HCT116 (cell line): ENCODE data around the gene CDH16.

Experiments
- CBX3 ChIP-seq: IDR thresholded peaks from 2 replicates; pipeline ENCODE4 v1.6.1; 2012; ENCODE audit warnings: low read depth
- CEBPB ChIP-seq: IDR thresholded peaks from 2 replicates; pipeline ENCODE4 v1.6.1; 2012; ENCODE audit warnings: low read depth
- CTCF ChIP-seq, 3 experiments: fragments of 200-600 bp in 1 of 3; sonication (generic) in 1 of 3; IDR thresholded peaks in 2 of 3; conservative IDR thresholded peaks in 1 of 3; 2 replicates each; pipeline ENCODE4 v1.5.1; 2012 to 2017; ENCODE audit warnings: low read depth in 2 of 3, low read length in 2 of 3, antibody characterized with exemption in 1 of 3, borderline replicate concordance in 1 of 3, control low read depth in 1 of 3, mild to moderate bottlenecking in 1 of 3, mixed read lengths in 1 of 3, mixed run types in 1 of 3, moderate library complexity in 1 of 3; ENCODE audit not compliant: insufficient read depth in 1 of 3
- EZH2 ChIP-seq: fragments of 200-600 bp; sonication (generic); IDR thresholded peaks from 2 replicates; pipeline ENCODE4 v1.6.1; 2017; ENCODE audit warnings: antibody characterized with exemption, mixed run types
- MAX ChIP-seq: IDR thresholded peaks from 2 replicates; pipeline ENCODE4 v1.6.1; 2012
- POLR2A ChIP-seq: IDR thresholded peaks from 2 replicates; pipeline ENCODE4 v1.7.0; 2011; ENCODE audit warnings: borderline replicate concordance; ENCODE audit not compliant: insufficient read depth, insufficient read length; ENCODE audit errors: extremely low read depth
- POLR2AphosphoS5 ChIP-seq: IDR thresholded peaks from 2 replicates; pipeline ENCODE4 v1.6.1; 2011; ENCODE audit warnings: mild to moderate bottlenecking, low read depth, low read length, moderate library complexity
- TCF7L2 ChIP-seq: IDR thresholded peaks from 2 replicates; pipeline ENCODE4 v1.7.0; 2011; ENCODE audit warnings: borderline replicate concordance, inconsistent platforms; ENCODE audit not compliant: insufficient read depth, insufficient read length; ENCODE audit errors: extremely low read depth
- TF ChIP-seq, protein P1 (sequence below): IDR thresholded peaks from 2 replicates; pipeline ENCODE4 v1.6.1; 2011; ENCODE audit warnings: mild to moderate bottlenecking, low read length, moderate library complexity; ENCODE audit not compliant: insufficient replicate concordance; ENCODE audit errors: extremely low read depth
- TF ChIP-seq, protein P2 (sequence below): IDR thresholded peaks from 2 replicates; pipeline ENCODE4 v1.6.1; 2012; ENCODE audit warnings: low read depth

- no peak for TF ChIP-seq MAX
- no peak for TF ChIP-seq CTCF (IDR thresholded peaks at IDR 0.05 in 2 of 3, conservative IDR thresholded peaks at IDR 0.05 in 1 of 3; ENCODE audit: borderline replicate concordance in 1 of 3, insufficient read depth in 1 of 3, low read depth in 2 of 3, low read length in 2 of 3)
- TF ChIP-seq, protein P1, sequence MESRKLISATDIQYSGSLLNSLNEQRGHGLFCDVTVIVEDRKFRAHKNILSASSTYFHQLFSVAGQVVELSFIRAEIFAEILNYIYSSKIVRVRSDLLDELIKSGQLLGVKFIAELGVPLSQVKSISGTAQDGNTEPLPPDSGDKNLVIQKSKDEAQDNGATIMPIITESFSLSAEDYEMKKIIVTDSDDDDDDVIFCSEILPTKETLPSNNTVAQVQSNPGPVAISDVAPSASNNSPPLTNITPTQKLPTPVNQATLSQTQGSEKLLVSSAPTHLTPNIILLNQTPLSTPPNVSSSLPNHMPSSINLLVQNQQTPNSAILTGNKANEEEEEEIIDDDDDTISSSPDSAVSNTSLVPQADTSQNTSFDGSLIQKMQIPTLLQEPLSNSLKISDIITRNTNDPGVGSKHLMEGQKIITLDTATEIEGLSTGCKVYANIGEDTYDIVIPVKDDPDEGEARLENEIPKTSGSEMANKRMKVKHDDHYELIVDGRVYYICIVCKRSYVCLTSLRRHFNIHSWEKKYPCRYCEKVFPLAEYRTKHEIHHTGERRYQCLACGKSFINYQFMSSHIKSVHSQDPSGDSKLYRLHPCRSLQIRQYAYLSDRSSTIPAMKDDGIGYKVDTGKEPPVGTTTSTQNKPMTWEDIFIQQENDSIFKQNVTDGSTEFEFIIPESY = no peak
- TF ChIP-seq, protein P2, sequence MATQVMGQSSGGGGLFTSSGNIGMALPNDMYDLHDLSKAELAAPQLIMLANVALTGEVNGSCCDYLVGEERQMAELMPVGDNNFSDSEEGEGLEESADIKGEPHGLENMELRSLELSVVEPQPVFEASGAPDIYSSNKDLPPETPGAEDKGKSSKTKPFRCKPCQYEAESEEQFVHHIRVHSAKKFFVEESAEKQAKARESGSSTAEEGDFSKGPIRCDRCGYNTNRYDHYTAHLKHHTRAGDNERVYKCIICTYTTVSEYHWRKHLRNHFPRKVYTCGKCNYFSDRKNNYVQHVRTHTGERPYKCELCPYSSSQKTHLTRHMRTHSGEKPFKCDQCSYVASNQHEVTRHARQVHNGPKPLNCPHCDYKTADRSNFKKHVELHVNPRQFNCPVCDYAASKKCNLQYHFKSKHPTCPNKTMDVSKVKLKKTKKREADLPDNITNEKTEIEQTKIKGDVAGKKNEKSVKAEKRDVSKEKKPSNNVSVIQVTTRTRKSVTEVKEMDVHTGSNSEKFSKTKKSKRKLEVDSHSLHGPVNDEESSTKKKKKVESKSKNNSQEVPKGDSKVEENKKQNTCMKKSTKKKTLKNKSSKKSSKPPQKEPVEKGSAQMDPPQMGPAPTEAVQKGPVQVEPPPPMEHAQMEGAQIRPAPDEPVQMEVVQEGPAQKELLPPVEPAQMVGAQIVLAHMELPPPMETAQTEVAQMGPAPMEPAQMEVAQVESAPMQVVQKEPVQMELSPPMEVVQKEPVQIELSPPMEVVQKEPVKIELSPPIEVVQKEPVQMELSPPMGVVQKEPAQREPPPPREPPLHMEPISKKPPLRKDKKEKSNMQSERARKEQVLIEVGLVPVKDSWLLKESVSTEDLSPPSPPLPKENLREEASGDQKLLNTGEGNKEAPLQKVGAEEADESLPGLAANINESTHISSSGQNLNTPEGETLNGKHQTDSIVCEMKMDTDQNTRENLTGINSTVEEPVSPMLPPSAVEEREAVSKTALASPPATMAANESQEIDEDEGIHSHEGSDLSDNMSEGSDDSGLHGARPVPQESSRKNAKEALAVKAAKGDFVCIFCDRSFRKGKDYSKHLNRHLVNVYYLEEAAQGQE = no peak
- TF ChIP-seq EZH2 = no peak
- TF ChIP-seq POLR2A = no peak
- TF ChIP-seq CEBPB = no peak
- no peak for TF ChIP-seq TCF7L2
- TF ChIP-seq CBX3 = no peak
- no peak for TF ChIP-seq POLR2AphosphoS5
Observed at GRCh38 chr16:66940236-66940635, 21.6 kb upstream of the CDH16 start.
